ENCODE measurements around the gene NUP62. TPM values are rescaled to one million over a fixed set of nuclear protein-coding genes. Genes with fewer than 3 reads are reported as not detected.

NUP62 gene
- total and polyA plus RNA-seq, 7 experiments from 2014 or later, result 26.9 to 130 (median 52.4) TPM

DNA sequence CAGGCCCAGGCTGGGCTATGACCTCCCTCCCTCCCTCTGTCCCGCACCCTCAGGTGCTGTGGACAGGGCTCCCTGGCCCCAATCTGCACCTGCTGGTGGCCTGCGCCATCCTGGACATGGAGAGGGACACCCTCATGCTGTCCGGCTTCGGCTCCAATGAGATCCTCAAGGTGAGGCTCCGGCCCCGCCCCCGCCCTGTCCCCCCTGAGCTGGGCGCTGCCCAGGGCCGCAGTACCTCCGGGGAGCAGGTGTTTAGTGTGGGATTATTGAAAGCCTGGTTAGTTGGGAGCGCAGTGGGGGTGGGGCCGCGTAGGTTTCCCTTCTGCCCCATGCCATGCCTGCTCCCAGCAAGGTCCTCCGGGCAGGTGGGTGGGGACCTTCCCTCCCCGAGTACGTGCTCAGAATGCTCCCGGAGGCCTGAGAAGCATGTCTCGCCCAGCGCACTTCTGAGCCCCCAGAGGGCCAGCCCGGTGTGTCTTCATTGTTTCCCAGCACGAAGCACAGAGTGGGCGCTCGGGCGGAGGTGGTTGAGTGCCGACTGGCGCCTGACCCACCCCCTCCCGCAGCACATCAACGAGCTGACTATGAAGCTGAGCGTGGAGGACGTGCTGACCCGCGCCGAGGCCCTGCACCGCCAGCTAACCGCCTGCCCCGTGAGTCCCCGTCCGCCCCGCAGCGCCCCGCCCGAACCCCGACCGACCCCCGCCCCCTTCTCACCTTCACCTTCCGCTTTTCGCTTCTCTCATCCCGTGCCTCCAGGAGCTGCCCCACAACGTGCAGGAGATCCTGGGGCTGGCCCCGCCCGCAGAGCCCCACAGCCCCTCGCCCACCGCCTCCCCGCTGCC, 41.4 kb downstream of the NUP62 start:
- no peak for ATAC-seq
- CTCF ChIA-PET, result no interaction called here
- Histone ChIP-seq H3K4me3 (ENCODE audit: low read length) (no peak overlapping the region), H3K4me1 (ENCODE audit: control insufficient read depth in 2 of 2, insufficient read depth in 2 of 2, low read length in 2 of 2) (peaks cover 0 to 5% of the 10 kb centered on the region in 2 donors), H3K27ac (ENCODE audit: low read depth, low read length) (no peak overlapping the region), H3K36me3 (ENCODE audit: control insufficient read depth in 2 of 3, insufficient read depth in 3 of 3, low read length in 3 of 3) (peaks cover 0 to 30% (median 11%) of the 10 kb centered on the region in 3 experiments), H3K27me3 (ENCODE audit: control insufficient read depth in 2 of 2, insufficient read depth in 2 of 2, low read length in 2 of 2) (no peaks in the 10 kb centered on the region), H3K9me3 (ENCODE audit: control insufficient read depth in 2 of 3, low read length in 3 of 3) (no peaks in the 10 kb centered on the region)
- H3K9me3 Mint-ChIP-seq, result no peaks in the 10 kb centered on the region
- H3K36me3 Mint-ChIP-seq, result peaks cover 0 to 19% (median 9%) of the 10 kb centered on the region in 5 donors
- peaks cover 0 to 10% (median 3%) of the 10 kb centered on the region in 7 donors for H3K4me1 Mint-ChIP-seq
- H3K27ac Mint-ChIP-seq, result no peak overlapping the region
- H3K27me3 Mint-ChIP-seq, result no peaks in the 10 kb centered on the region
- POLR2A ChIA-PET, result interaction anchor here (0.7 to 1.4 kb wide), 2 partner anchors 11 to 37 kb away, joined by 3 read pairs; partner anchors contain the start of genes AKT1S1, PTOV1 and TBC1D17
- intact Hi-C loops (cut with micrococcal nuclease), result no loop called here
- no peak overlapping the region for H3K4me3 Mint-ChIP-seq
- DNase-seq, result no peak

DNA sequence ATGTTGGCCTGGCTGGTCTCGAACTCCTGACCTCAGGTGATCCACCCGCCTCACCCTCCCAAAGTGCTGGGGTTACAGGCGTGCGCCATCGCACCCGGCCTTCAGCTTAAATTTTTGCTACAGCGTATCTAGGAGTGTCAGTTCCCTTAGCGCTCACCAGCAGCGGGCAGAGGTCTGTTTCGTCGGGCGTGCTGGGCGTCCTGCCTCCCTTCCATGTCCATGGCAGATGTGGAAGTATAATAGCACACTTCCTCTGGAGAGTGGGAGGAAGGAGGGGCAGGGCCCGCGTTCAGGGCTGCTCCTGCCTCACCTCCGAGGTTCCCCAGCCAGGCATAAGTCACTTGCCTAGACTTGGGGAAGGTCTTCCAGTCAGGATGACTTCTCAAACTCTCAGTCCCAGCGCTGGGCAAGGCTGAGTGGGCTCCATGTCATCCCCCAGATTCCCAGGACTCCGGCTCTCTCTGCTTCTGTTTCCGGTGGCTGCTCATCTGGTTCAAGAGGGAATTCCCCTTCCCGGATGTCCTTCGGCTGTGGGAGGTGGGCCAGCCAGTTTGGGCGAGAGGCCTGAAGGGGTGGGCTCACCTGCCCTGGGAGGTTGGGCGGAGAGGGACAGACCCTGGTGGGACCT, 42.2 kb downstream of the NUP62 start:
- Histone ChIP-seq H3K9me3 (ENCODE audit: control insufficient read depth in 2 of 3, low read length in 3 of 3) (no peaks in the 10 kb centered on the region), H3K4me1 (ENCODE audit: control insufficient read depth in 2 of 2, insufficient read depth in 2 of 2, low read length in 2 of 2) (peaks cover 0 to 5% of the 10 kb centered on the region in 2 donors), H3K27ac (ENCODE audit: low read depth, low read length) (no peak overlapping the region), H3K36me3 (ENCODE audit: control insufficient read depth in 2 of 3, insufficient read depth in 3 of 3, low read length in 3 of 3) (peaks cover 0 to 37% (median 16%) of the 10 kb centered on the region in 3 experiments), H3K4me3 (ENCODE audit: low read length) (no peak overlapping the region), H3K27me3 (ENCODE audit: control insufficient read depth in 2 of 2, insufficient read depth in 2 of 2, low read length in 2 of 2) (no peaks in the 10 kb centered on the region)
- H3K27me3 Mint-ChIP-seq, result no peaks in the 10 kb centered on the region
- H3K27ac Mint-ChIP-seq, result no peak overlapping the region
- H3K4me1 Mint-ChIP-seq, result peaks cover 0 to 10% (median 0%) of the 10 kb centered on the region in 7 donors
- DNase-seq (no peak), ATAC-seq (no peak)
- no peaks in the 10 kb centered on the region for H3K9me3 Mint-ChIP-seq
- peaks cover 0 to 22% (median 9%) of the 10 kb centered on the region in 5 donors for H3K36me3 Mint-ChIP-seq
- H3K4me3 Mint-ChIP-seq, result no peak overlapping the region
- intact Hi-C loops (cut with micrococcal nuclease), result no loop called here
- CTCF ChIA-PET, result no interaction called here
- POLR2A ChIA-PET, result no interaction called here

DNA sequence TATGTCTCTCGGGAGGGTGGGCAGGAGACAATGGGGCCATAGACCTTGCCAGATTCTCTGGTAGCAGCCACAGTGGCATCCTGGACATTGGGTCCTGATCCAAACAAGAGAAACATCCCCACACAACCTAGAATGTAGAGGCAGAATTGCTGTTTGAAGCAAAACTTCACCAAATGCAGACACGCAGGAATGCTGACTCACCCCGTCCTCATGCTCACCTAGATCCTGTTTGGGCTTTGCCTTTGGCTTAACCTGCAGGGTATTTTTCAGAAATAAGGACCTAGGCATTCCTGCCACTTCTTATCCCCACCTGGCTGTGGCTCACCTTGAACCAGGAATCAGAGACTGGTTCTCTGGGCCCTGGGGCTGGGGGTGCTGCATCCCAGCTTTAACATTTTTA, 44.5 kb downstream of the NUP62 start:
- ChIA-PET POLR2A (no interaction called here), CTCF (no interaction called here)
- Mint-ChIP-seq H3K4me3 (no peak overlapping the region), H3K9me3 (no peaks in the 10 kb centered on the region), H3K36me3 (peaks cover 0 to 25% (median 9%) of the 10 kb centered on the region in 5 donors), H3K27ac (no peak overlapping the region), H3K27me3 (no peaks in the 10 kb centered on the region), H3K4me1 (peaks cover 0 to 3% (median 0%) of the 10 kb centered on the region in 7 donors)
- H3K27ac ChIP-seq (ENCODE audit: low read depth, low read length), result no peak overlapping the region
- DNase-seq (no peak), ATAC-seq (no peak)
- peaks cover 6 to 59% (median 33%) of the 10 kb centered on the region in 3 experiments for H3K36me3 ChIP-seq (ENCODE audit: control insufficient read depth in 2 of 3, insufficient read depth in 3 of 3, low read length in 3 of 3)
- intact Hi-C loops (cut with micrococcal nuclease), result no loop called here
- no peaks in the 10 kb centered on the region for H3K9me3 ChIP-seq (ENCODE audit: control insufficient read depth in 2 of 3, low read length in 3 of 3)
- no peaks in the 10 kb centered on the region for H3K27me3 ChIP-seq (ENCODE audit: control insufficient read depth in 2 of 2, insufficient read depth in 2 of 2, low read length in 2 of 2)
- H3K4me1 ChIP-seq (ENCODE audit: control insufficient read depth in 2 of 2, insufficient read depth in 2 of 2, low read length in 2 of 2), result peaks cover 0 to 3% of the 10 kb centered on the region in 2 donors
- no peak overlapping the region for H3K4me3 ChIP-seq (ENCODE audit: low read length)

GRCh38 chr19:49884109-49884508, 45.2 kb downstream of the NUP62 start:
- ChIA-PET CTCF (interaction anchor here (0.6 kb wide), 1 partner anchor 181 kb away, joined by 3 read pairs; no protein-coding TSS in a partner anchor), POLR2A (interaction anchor here (0.7 kb wide), 1 partner anchor 12 kb away, joined by 3 read pairs; no protein-coding TSS in a partner anchor)
- no peak overlapping the region for H3K27ac Mint-ChIP-seq
- H3K4me1 Mint-ChIP-seq, result peaks cover 2 to 7% (median 4%) of the 10 kb centered on the region in 7 donors
- H3K9me3 Mint-ChIP-seq, result no peaks in the 10 kb centered on the region
- no peak overlapping the region for H3K4me3 Mint-ChIP-seq
- ATAC-seq (no peak), DNase-seq (no peak)
- Histone ChIP-seq H3K36me3 (ENCODE audit: control insufficient read depth in 2 of 3, insufficient read depth in 3 of 3, low read length in 3 of 3) (peaks cover 6 to 65% (median 33%) of the 10 kb centered on the region in 3 experiments), H3K27me3 (ENCODE audit: control insufficient read depth in 2 of 2, insufficient read depth in 2 of 2, low read length in 2 of 2) (no peaks in the 10 kb centered on the region), H3K27ac (ENCODE audit: low read depth, low read length) (no peak overlapping the region), H3K4me1 (ENCODE audit: control insufficient read depth in 2 of 2, insufficient read depth in 2 of 2, low read length in 2 of 2) (peaks cover 0 to 2% of the 10 kb centered on the region in 2 donors), H3K4me3 (ENCODE audit: low read length) (no peak overlapping the region), H3K9me3 (ENCODE audit: control insufficient read depth in 2 of 3, low read length in 3 of 3) (no peaks in the 10 kb centered on the region)
- H3K36me3 Mint-ChIP-seq, result peaks cover 0 to 24% (median 11%) of the 10 kb centered on the region in 5 donors
- intact Hi-C loops (cut with micrococcal nuclease), result no loop called here
- H3K27me3 Mint-ChIP-seq, result no peaks in the 10 kb centered on the region

- DNase-seq, result no peak
- POLR2A ChIA-PET, result interaction anchor here (0.5 to 0.8 kb wide), 3 partner anchors 34 to 935 kb away, joined by 3 to 5 read pairs (median 4); no protein-coding TSS in a partner anchor
- H3K27me3 Mint-ChIP-seq, result no peaks in the 10 kb centered on the region
- H3K4me3 ChIP-seq (ENCODE audit: low read length), result no peak overlapping the region
- H3K36me3 ChIP-seq (ENCODE audit: control insufficient read depth in 2 of 3, insufficient read depth in 3 of 3, low read length in 3 of 3), result peaks cover 6 to 68% (median 33%) of the 10 kb centered on the region in 3 experiments
- H3K27ac ChIP-seq (ENCODE audit: low read depth, low read length), result no peak overlapping the region
- CTCF ChIA-PET, result no interaction called here
- no peaks in the 10 kb centered on the region for H3K9me3 ChIP-seq (ENCODE audit: control insufficient read depth in 2 of 3, low read length in 3 of 3)
- H3K36me3 Mint-ChIP-seq, result peaks cover 0 to 25% (median 14%) of the 10 kb centered on the region in 5 donors
- H3K9me3 Mint-ChIP-seq, result no peaks in the 10 kb centered on the region
- peaks cover 12 to 16% (median 13%) of the 10 kb centered on the region in 7 donors for H3K4me1 Mint-ChIP-seq
- H3K27ac Mint-ChIP-seq, result no peak overlapping the region
- intact Hi-C loops (cut with micrococcal nuclease), result no loop called here
- peak overlapping the region in 1 of 10 donors; percentile 53 for H3K4me3 Mint-ChIP-seq
- no peaks in the 10 kb centered on the region for H3K27me3 ChIP-seq (ENCODE audit: control insufficient read depth in 2 of 2, insufficient read depth in 2 of 2, low read length in 2 of 2)
- peaks cover 10 to 13% of the 10 kb centered on the region in 2 donors for H3K4me1 ChIP-seq (ENCODE audit: control insufficient read depth in 2 of 2, insufficient read depth in 2 of 2, low read length in 2 of 2)
- no peak for ATAC-seq
Measured at GRCh38 chr19:49883094-49883493, 46.2 kb downstream of the NUP62 start.

GRCh38 chr19:49882643-49883042, 46.7 kb downstream of the NUP62 start:
- H3K4me1 Mint-ChIP-seq, result peaks cover 15 to 17% (median 16%) of the 10 kb centered on the region in 7 donors
- peaks cover 0 to 27% (median 14%) of the 10 kb centered on the region in 5 donors for H3K36me3 Mint-ChIP-seq
- Histone ChIP-seq H3K9me3 (ENCODE audit: control insufficient read depth in 2 of 3, low read length in 3 of 3) (no peaks in the 10 kb centered on the region), H3K27ac (ENCODE audit: low read depth, low read length) (no peak overlapping the region), H3K4me3 (ENCODE audit: low read length) (no peak overlapping the region), H3K27me3 (ENCODE audit: control insufficient read depth in 2 of 2, insufficient read depth in 2 of 2, low read length in 2 of 2) (no peaks in the 10 kb centered on the region), H3K36me3 (ENCODE audit: control insufficient read depth in 2 of 3, insufficient read depth in 3 of 3, low read length in 3 of 3) (peaks cover 6 to 66% (median 33%) of the 10 kb centered on the region in 3 experiments), H3K4me1 (ENCODE audit: control insufficient read depth in 2 of 2, insufficient read depth in 2 of 2, low read length in 2 of 2) (peaks cover 11 to 14% of the 10 kb centered on the region in 2 donors)
- no peaks in the 10 kb centered on the region for H3K9me3 Mint-ChIP-seq
- DNase-seq (no peak), ATAC-seq (no peak)
- POLR2A ChIA-PET, result interaction anchor here (0.5 to 0.8 kb wide), 3 partner anchors 34 to 935 kb away, joined by 3 to 5 read pairs (median 4); no protein-coding TSS in a partner anchor
- intact Hi-C loops (cut with micrococcal nuclease), result no loop called here
- CTCF ChIA-PET, result no interaction called here
- H3K4me3 Mint-ChIP-seq, result no peak overlapping the region
- no peak overlapping the region for H3K27ac Mint-ChIP-seq
- H3K27me3 Mint-ChIP-seq, result no peaks in the 10 kb centered on the region
